Measurements from ENCODE around the gene COL18A1.

COL18A1 gene

DNA sequence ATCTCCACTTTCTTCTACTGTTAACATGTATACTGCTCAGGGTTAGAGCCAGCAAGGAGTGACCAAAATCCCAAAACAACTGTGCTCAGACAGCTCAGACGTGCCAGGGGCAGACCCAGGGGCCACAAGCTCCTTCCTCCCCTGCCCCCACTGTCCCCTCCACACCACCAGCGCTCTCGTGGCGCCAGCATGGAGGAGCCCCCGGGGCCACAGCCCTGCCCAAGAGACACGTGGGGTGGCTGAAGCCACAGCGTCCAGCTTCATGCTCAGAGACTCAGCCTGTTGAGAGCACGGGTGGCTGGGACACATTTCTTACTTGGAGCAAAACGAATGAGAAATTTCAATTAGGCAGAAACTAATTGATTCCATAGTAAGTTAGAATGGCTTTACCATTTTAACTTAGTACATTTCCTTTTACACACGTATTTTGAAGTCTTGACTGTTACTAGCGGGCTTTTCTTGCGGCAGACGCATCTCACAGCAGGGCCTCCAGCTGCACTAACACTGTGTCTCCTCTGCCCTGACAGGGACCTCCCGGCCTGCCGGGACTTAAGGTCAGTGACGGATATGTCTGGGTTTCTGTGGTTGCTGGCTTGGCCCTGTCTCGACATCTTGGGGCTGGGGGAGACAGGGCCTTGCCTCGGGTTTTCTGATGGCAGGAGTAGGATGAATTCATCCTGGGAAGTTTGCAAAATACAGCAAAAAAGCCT lies 83.1 kb downstream of the COL18A1 start:
- DNase-seq (ENCODE audit: insufficient read length, low spot score) (no peak), FAIRE-seq (no peak)

DNA sequence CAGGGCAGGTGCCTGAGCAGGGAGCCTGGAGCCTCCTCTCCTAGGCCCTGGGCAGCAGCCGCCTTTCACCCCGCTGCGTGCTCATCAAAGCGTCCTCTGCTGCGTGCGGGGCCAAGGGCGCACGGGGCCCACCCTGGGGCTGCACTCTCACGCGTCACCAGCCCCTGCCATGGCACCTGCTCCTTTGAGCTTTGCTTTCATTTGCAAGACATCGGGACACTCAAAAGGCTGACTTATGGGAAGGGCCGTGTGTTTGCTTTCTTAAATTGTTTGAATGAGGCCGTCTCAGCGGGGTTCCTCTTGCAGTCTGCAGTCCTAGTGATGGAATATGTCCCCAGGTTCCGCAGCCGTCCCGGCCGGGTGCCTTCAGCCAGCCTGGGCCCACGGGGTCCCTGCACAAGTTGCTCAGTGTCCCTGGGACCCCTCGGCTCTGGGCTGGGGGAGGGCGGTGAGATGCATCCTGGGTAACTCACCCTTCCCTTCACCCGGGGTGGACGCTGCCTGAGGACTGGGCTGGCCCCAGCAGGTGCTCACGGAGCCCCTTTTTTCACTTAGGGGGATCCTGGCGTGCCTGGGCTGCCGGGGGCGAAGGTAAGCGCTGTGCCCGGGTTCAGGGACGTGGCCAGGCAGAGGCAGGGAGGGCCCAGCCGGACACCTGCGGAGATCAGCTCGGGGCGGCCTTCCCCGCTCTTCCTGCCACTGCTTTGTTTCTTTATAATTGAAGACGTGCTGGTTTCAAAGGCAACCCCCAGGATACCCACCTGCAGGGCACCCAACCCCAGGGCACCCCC lies 84.2 kb downstream of the COL18A1 start:
- DNase-seq (ENCODE audit: insufficient read length, low spot score) (no peak), FAIRE-seq (no peak)

DNA sequence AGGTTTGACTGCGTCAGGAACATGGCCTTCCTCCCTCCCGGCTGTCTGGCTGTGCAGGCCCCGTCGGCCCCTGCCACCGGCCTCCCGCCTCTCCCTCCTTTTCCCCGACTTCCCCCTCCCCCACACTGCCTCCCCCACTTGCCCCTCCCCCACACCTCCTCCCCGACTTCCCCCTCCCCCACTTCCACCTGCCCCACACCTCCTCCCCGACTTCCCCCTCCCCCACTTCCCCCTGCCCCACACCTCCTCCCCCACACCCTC lies 84.7 kb downstream of the COL18A1 start:
- FAIRE-seq (no peak), DNase-seq (ENCODE audit: insufficient read length, low spot score) (no peak)

DNA sequence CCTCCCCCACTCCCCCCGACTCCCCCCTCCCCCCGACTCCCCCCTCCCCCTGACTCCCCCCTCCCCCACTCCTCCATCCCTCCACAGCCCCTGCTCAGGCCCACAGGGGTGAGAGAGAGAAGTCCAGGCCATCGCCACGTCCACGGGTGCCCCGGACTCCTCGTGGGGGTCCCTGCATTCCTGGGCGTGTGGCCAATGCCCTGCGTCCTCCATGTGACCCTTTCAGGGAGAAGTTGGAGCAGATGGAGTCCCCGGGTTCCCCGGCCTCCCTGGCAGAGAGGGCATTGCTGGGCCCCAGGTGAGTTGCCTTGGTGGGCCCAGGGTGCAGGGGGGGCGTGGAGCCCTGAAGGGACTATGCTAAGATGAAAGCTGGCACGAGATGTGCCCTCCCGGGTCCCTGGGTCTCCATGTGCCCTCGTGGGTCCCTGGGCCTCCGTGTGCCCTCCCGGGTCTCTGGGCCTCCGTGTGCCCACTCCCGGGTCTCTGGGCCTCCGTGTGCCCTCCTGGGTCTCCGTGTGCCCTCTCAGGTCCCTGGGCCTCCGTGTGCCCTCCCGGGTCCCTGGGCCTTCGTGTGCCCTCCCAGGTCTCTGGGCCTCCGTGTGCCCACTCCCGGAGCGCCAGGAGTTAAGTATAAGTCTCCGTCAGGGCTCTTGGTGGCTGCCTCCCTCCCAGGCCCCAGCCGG lies 85.2 kb downstream of the COL18A1 start:
- no peak for DNase-seq (ENCODE audit: insufficient read length, low spot score)
- FAIRE-seq: no peak

DNA sequence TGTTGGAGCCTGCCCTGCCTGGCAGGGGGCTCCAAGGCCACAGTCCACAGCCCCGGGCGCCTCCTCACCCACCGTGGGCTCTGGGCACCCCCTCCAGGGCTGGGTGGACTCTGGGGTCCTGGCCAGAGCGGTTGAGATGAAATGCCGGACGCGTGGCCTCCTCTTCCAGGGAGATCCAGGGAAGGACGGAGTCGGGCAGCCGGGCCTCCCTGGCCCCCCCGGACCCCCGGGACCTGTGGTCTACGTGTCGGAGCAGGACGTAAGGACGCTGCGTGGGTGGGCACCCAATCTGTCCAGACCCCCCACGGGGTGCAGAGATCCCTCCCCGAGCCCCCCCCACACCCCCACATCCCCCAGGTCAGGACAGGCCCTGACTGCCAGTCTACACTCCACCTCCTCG lies 86.1 kb downstream of the COL18A1 start:
- FAIRE-seq (no peak), DNase-seq (ENCODE audit: insufficient read length, low spot score) (no peak)

DNA sequence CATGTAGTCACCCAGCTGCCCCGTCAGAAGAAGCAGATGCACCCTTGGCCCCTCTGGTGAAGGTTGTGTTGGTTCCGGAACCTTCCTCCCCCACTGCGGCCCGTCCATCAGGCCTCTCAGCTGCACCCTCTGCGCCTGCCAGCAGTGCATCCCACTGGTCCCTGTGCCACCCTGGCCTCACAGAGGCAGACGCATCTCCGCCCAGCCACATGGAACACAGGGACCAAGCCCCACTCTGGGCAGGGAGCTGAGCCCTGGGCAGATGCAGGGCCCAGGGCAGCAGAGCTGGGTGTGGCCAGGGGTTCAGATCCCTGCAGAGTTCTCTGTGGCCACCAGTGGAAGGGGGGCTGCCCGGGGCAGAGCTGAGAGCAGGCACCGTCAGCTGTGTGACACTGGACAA lies 86.7 kb downstream of the COL18A1 start:
- DNase-seq (ENCODE audit: insufficient read length, low spot score) (no peak), FAIRE-seq (no peak)

DNA sequence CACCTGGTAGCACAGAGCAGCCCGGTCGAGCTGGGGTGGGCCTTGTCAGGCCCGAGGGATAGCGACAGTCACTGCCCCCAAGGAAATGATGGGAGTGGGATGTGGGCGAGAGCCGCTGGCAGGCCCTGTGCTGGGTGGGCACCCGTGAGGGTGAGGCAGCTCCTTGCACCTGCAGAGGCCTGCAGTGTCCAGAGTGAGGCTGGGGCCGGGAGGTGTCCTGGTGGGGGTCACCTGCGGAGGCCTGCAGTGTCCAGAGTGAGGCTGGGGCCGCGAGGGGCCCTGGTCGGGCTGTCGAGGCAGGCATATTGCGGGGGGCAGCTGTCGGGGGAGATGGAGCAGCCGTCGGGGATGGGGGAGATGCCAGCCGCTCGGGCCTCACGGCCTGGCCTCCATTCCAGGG lies 87.8 kb downstream of the COL18A1 start:
- FAIRE-seq (no peak), DNase-seq (ENCODE audit: insufficient read length, low spot score) (no peak)

DNA sequence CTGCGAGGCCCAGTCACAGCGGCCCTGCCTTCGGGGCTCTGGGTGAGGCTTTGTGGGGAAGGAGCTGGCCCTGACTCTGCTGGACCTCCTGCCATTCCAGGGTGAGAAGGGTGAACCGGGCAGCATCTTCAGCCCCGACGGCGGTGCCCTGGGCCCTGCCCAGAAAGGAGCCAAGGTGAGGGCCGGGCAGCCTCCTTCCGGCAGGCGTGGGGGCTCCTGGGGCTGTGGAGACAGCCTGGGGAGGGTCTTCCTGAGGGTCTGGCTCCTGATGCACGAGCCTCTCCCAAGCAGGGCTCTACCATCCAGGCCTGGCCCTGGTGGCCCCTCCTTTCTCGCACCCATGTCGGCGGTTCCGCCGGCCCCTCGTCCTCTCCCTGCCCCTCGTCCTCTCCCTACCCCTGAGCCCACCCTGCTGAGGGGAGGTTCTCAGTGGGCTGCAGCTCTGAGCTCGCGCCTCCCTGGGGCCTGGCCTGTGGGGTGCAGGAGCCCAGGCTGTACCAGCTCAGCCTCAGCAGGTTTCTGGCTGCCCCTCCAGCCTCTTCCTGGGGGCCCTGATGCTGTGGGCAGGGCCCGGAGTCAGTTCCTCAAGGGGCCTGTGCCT lies 88.5 kb downstream of the COL18A1 start:
- FAIRE-seq (no peak), DNase-seq (ENCODE audit: insufficient read length, low spot score) (no peak)

DNA sequence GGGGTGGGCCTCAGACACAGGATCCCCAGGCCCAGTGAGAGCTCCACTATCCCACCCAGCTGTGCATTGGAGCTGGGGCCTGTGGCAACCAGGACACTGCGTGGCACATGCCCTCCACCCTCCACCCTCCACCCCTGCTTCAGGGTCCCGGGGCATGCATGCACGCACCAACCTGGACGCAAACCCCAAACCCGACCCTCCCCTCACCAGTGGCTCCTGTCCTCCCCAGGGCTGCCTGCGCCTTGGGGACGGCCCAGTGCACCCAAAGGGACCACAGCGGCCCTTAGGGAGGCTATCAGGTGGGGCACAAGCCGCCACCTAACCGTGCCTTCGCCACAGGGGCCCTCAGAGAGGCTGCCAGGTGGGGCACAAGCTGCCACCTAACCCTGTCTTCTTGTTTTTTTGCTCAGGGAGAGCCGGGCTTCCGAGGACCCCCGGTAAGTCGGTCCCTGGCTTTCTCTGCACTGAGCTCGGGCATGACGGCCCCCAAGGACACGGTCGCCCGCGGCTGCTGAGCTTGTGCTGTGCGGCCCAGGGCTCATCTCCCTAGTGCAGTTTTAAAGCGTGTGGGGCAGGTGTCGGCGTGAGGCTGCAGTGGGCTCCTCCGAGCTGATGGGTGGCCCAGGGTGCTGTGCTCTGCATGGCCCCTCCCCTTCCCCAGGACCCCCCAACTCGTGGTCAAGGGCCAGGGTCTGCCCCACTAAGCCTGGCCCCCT lies 89.3 kb downstream of the COL18A1 start:
- no peak for FAIRE-seq

DNA sequence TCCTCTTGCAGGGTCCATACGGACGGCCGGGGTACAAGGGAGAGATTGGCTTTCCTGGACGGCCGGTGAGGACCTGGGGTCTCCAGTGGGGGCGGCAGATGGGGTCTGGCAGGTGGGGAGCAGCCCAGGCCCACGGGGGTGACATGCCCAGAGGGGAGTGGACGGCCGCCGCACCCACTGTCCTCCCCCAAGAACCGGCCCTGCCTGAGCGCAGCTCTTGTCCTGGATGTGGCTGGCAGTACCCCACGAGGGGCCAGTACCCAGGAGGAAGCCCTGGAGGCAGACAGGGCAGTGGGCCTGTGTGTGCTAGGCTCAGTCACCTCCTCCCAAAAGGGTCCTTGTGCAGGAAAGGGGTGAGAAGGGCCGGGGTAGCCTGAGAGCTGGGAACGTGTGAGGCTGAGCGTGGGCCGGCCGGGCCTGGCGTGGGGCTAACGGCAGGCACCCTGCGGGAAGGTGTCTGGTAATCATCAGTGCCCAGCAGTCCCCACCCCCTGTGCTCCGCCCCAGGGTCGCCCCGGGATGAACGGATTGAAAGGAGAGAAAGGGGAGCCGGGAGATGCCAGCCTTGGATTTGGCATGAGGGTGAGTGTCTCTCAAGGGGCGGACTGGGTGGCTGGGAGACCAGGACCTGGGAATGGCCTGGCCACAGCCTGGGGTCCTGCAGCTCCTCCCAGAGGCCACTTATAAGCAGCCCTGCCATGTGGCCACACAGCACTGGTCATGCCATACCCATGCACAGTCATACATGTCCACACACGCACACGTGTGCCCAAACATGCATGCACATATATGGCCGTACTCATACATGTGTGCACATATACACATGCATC lies 90.1 kb downstream of the COL18A1 start:
- FAIRE-seq (no peak), DNase-seq (ENCODE audit: insufficient read length, low spot score) (no peak)

More for the DNA sequence above, 89.3 kb downstream of the COL18A1 start:
- DNase-seq (ENCODE audit: insufficient read length, low spot score): no peak

DNA sequence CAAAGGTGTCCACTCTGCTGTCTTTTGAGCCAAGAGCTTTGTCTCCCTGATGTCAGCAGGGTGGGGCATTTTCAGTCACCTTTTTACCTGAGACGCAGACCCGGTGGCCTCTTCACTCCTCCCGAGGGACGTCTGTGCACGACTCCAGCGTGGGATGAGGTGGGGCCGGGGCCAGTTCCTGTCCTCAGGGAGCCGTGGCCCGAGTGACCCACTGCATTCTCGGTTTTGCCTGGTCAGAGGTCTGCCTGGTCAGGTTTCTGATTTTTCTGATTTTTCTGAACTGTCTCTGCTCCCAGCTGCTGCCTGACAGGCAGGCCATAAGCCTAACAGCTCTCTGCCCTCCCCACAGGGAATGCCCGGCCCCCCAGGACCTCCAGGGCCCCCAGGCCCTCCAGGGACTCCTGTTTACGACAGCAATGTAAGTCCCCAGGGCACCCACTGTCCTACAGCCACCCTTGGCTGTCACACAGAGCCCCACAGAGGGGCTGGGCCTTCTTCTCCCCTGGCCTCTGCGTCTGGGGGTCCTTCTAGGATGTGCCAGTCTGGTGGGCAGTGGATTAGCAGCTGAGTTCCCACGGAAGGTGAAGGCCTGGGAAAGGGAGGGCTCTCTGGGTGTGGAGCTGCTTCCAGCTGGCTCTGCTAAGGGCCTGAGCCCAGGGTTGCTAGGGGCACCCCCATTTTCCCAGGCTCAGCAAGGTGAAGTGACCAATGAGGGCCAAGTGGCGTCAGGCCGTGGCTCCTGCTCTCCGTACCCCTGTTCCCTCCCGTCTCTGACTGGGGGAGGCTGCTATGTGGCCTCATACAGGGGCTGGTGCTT lies 91.4 kb downstream of the COL18A1 start:
- FAIRE-seq (no peak), DNase-seq (ENCODE audit: insufficient read length, low spot score) (no peak)

DNA sequence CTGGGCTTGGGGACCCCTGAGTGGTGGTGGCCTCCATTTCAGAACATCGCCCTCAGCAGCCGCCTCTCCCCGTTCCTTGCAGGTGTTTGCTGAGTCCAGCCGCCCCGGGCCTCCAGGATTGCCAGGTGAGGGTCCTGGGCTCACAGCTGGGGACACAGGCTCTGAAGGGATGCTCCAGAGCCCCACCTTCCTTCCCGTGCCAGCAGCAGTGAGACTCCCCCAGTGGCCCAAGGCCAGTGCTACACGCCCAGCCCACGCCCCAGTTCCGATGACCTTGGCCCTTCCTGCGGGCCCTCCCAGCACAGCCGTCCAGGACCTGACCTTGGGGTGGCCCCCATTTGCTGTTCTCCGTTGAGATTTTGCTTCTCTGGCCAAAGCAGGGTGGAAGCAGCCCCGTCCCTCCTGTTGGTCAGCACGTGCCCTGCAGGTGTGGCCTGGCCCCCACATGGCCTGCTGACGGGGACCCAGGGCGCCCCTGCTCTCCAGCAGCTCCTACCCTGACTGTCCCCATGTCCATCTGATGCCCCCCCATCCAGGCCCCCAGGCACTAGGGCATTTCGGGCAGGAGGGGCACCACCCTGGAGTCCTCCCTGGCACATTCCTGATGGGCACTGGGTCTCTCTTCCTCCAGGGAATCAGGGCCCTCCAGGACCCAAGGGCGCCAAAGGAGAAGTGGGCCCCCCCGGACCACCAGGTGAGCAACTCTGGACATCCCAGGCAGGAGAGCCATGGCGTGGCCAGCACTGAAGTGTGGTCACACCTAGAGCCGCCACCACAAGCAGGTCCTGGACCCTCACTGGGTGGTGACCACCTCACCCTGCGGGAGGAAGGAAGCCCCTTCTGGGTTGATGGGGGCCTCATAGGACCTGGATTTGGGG lies 92.2 kb downstream of the COL18A1 start:
- FAIRE-seq: no peak
- no peak for DNase-seq (ENCODE audit: insufficient read length, low spot score)

DNA sequence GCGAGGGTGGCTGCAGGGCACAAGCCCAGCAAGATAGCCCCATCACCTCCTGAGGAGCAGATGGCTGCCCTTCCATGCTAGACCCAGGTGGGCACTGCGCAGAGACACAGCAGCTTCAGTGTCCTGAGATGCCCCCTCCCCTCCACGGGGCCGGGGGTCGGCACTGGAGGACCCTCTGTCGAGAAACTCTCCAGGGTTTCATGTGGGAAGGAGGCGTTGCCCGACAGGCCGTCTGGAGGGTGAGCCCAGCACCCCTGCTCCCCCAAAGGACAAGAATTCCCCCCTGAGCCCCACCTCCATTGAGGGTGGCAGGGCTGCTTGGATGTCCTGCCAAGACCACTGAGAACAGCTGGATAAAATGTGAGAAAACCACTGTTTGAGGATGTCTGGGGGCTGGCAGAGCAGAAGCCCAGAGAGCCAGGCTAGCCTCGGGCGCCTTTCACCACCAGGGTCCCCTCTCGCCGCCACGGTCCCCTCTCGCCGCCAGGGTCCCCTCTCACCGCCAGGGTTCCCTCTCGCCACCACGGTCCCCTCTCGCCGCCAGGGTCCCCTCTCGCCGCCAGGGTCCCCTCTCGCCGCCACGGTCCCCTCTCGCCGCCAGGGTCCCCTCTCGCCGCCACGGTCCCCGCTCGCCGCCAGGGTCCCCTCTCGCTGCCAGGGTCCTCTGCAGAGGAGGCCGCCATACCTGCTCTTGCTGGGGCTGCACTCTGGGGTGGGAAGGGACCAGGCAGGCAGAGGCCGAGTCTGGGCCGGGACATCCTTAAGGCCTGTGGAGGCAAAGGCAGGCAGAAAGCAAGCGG lies 93.1 kb downstream of the COL18A1 start:
- DNase-seq (ENCODE audit: insufficient read length, low spot score) (no peak), FAIRE-seq (no peak)

DNA sequence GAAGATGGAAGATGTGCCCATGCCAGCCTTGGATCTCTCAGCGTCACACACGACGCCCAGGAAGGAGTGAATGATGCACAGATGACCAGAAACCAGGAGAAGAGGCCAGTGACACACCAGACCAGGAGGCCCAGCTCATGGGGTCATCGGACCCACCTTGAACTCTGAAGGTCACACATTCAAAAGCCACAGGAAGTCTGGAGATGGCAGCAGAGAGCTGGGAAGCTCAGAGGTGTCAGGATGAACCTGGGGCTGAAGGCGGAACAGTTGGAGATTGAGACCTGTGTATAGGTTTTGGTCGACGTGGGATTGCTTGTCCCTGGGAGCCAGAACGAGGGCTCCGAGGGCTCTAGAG lies 93.7 kb downstream of the COL18A1 start:
- FAIRE-seq (no peak), DNase-seq (ENCODE audit: insufficient read length, low spot score) (no peak)

DNA sequence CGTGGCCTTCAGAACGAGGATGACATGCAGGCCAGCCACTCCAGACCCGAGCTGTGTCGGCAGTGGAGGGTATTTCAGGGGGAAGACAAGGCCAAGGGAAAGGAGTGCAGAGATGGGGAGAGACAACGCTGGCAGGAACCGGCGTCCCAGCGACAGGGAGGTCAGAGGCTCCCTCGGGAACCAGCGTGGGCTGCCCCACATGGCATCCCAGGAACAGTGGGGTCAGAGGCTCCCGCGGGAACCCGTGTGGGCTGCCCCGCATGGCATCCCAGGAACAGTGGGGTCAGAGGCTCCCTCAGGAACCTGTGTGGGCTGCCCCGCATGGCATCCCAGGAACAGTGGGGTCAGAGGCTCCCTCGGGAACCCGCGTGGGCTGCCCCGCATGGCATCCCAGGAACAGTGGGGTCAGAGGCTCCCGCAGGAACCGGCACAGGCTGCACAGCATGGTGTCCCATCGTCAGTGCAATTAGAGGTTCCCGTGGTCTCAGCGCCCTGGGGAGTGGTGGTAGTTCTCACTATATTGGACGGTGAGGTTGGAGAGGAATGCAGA lies 94.3 kb downstream of the COL18A1 start:
- no peak for FAIRE-seq
- DNase-seq (ENCODE audit: insufficient read length, low spot score): no peak

DNA sequence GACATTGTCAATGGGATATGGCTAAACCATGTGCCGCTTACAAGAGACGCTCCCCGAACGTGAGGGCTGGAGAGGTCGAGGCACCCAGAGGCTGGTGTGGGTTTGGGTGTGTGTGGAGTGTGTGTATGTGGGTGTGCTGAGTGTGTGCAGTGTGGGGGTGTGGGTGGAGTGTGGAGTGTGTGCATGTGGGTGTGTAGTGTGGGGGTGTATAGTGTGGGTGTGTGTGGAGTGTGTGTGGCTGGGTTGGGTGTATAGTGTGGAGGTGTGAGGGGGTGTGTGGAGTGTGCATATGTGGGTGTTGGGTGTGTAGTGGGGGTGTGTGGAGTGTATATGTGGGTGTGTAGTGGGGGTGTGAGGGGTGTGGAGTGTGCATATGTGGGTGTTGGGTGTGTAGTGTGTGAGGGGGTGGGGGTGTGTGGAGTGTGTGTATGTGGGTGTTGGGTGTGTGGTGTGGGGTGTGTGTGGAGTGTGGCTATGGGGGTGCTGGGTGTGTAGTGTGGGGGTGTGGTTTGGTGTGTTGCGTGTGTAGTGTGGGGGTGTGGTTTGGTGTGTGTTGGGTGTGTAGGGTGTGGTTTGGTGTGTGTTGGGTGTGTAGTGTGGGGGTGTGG lies 95.1 kb downstream of the COL18A1 start:
- FAIRE-seq: peak; percentile 82
- no peak for DNase-seq (ENCODE audit: insufficient read length, low spot score)

Data from HTR-8/SVneo (cell line).